HG02943 (cell line): ENCODE results near the gene GPR78.
"Not testable (repeated sequence)": the region's sequence is repeated elsewhere in the genome, so short reads cannot be mapped to it uniquely, and the experiment has no call there.

Experiments used
- ATAC-seq: cut with Tn5 transposase; IDR thresholded peaks from one replicate; pipeline ENCODE4 v1.9.1; 2021; ENCODE audit warnings: mild to moderate bottlenecking, low read depth, moderate library complexity; ENCODE audit not compliant: unreplicated experiment

GPR78 gene

GRCh38 chr4:8560265-8561047, 19.7 kb upstream of the GPR78 start:
- ATAC-seq = no peak

DNA sequence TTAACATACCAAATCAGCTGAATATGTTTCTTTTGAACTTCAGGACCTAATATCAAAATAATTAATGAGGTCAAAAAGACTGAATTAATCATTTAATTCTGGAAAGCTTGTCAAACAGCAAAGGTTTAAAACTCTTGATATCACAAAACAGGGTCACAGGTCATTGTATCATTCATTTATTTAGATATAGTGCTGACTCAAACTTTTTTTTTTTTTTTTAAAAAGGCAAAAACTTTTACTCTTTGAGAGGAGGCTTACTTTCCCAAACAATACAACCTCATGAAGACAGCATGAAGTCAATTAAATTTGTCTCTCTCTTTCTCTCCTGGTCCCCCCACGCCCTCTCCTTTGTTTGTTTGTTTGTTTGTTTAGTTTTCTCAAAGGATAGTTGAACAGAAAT, 15.6 kb upstream of the GPR78 start:
- ATAC-seq = no peak

GRCh38 chr4:8568068-8568668, 12.0 kb upstream of the GPR78 start:
- ATAC-seq = no peak

- ATAC-seq = no peak
Observed at GRCh38 chr4:8570201-8570600, 10.0 kb upstream of the GPR78 start.

DNA sequence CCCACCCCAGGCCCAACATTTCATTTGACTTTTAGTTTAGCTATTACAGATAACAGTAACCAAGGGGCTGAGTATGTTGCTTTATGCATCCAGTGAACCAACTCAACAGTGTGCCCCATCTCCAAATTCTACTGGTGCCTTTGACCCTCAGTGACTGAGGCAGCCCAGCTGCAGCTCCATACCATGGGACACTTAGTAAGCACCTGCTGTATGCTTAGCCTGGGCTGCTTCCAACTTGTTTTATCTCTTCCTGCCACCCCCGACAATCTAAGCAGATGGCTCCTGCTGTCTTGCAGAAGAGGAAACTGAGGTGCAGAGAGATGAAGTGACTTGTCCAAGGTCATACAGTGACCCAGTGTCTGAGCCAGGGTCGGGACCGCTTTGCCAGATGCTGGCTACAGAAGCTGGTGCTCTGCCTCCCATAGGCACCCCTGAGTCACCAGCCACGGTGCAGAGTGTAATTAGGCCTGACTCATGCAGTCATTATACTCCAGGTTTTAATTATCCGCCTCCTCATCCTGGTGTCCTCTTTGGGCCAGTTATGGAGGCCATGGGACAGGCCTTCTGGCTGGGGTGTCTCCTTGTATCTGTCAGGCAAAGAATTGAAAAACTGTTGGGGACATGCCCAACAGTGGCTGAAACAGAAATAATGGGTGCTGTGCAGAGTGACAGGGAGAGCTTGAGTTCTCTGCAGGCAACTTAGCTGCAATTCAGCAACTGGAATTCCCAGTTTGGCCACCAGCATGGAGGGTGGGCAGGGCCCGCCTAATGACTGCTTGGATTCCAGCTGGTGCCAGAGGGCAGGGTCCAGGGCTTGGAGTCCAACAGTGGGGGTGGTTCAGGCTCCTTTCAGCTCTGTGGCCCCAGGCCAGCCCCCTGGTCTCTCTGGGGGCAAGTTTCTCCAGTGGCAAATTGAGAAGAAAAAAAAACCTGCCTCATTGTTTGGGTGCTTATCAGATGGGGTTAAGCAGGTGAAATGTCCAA, 8.2 kb upstream of the GPR78 start:
- no peak for ATAC-seq

- ATAC-seq = no peak
Observed at GRCh38 chr4:8573266-8573665, 6.9 kb upstream of the GPR78 start.

DNA sequence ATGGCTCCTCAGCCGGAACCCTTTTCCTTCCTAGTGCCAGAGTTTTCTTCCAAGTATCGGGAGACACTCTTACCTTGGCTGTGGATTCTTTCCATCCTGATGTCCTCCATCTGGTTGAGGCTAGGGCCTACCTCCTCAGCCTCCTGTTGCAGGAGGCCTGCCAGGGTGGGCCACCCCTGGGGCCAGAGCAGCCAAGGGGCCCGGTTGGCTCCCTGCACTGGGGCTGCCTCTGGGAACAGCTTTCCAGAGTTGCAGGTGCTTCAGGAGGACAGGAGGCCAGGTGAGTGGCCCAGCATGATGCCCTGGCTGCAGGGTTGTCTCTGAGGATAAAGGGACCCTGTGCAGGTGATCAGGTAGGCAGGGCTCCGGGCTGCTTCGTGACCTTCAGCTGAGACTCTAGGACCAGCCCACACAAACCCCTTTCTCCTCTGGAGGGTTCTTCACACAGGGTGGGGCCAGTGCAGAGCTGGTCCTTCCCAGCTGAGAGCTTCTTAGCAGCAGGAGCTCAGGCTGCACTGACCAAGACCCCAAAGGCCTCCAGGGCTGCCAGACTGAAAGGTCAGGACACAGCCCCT, 5.3 kb upstream of the GPR78 start:
- no peak for ATAC-seq

GRCh38 chr4:8575457-8575856, 4.7 kb upstream of the GPR78 start:
- no peak for ATAC-seq

- ATAC-seq = not testable (repeated sequence)
Observed at GRCh38 chr4:8576591-8576990, 3.6 kb upstream of the GPR78 start.

GRCh38 chr4:8577046-8577445, 3.1 kb upstream of the GPR78 start:
- no peak for ATAC-seq

DNA sequence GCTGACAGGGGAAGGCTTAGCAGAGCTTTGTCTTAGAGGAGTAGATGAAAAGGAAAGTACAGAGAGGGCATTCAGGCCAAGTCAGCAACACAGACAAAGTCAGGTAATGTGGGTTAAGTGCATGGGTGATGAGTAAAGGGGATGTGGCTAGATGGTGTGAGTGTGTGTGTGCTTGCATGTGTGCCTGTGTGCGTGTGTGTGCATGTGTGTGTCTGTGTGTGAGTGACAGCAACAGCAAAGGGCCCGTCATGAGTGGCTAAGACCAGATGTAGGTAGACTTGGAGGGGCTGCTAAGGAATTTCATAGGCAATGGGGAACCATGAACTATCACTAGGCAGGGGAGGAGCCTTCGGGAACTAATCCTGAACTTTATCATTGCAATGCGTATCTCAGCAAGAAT, 2.2 kb upstream of the GPR78 start:
- ATAC-seq = no peak

- ATAC-seq = no peak
Observed at GRCh38 chr4:8578717-8579116, 1.5 kb upstream of the GPR78 start.

- no peak for ATAC-seq
Observed at GRCh38 chr4:8579526-8580320, 469 bp upstream of the GPR78 start.

- ATAC-seq = no peak
Observed at GRCh38 chr4:8581094-8581861, 1.1 kb downstream of the GPR78 start.

DNA sequence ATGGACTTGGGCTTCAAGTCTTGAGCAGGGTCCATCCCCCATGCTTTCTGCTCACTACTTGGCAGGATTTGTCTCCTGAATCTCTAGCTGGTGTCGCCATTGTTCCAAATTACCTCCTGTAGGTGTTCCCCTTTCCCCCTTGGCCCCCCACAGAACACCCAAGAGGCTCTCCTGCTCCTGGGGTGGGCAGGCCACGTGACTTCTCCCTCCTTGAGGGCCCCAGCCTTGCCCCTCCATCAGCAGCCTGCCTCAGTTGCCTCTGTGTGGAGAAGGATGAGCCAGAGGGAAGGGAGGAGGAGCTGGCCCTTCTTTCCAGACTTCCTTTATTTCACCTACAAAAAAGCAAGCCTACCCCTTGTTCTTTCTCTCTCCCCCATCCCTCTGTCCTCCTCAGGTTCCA, 1.8 kb downstream of the GPR78 start:
- ATAC-seq = no peak

GRCh38 chr4:8582436-8582835, 2.2 kb downstream of the GPR78 start:
- ATAC-seq = no peak

GRCh38 chr4:8582941-8583654, 2.9 kb downstream of the GPR78 start:
- no peak for ATAC-seq

- no peak for ATAC-seq
Observed at GRCh38 chr4:8583655-8584025, 3.4 kb downstream of the GPR78 start.

DNA sequence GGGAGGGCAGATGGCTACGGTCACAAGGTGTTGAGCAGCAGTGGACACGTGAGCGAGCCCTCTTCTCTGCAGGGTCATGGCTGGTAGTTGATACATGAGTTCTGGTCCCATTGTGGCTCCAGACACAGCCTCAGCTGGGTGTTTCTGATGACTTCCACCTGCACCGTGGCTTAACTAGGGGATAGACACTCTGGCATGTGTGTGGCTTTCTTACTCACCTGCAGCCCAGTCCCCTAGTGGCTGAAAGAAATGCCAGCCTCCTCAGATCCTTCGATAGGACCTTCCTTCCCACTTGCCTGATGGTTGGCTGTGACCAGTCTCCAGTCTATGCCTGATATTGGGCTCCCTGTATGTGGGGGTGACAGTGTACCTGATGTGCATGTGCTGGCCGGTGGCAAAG, 5.0 kb downstream of the GPR78 start:
- no peak for ATAC-seq
